BE2C (cell line): Measurements from ENCODE around the gene EIF3J.

ENCODE experiments used
- DNase-seq: peaks from one replicate; pipeline ENCODE4 v3.0.0-alpha.2; 2020
- H3K27me3 ChIP-seq: fragments of 250-450 bp; sonication (Bioruptor Pico); 2 replicates; pipeline ENCODE4 v1.5.1; 2020; ENCODE audit warnings: mild to moderate bottlenecking
- H3K36me3 ChIP-seq: fragments of 250-450 bp; sonication (Bioruptor Pico); 2 replicates; pipeline ENCODE4 v1.5.1; 2020; ENCODE audit warnings: mild to moderate bottlenecking
- H3K4me1 ChIP-seq: fragments of 250-450 bp; sonication (Bioruptor Pico); 2 replicates; pipeline ENCODE4 v1.5.1; 2020
- H3K4me3 ChIP-seq: 2 replicates; pipeline ENCODE4 v1.5.1; 2011; ENCODE audit warnings: low read depth, low read length
- H3K9me3 ChIP-seq: fragments of 250-450 bp; sonication (Bioruptor Pico); 2 replicates; pipeline ENCODE4 v1.5.1; 2020
- CTCF ChIP-seq: IDR thresholded peaks from 2 replicates; pipeline ENCODE4 v1.5.1; 2012; ENCODE audit warnings: mild to moderate bottlenecking, low read depth, low read length

Gene EIF3J

GRCh38 chr15:44595656-44596510 is 58.9 kb downstream of the EIF3J start:
- Histone ChIP-seq H3K36me3 (peaks cover 34% of the 10 kb centered on the region), H3K4me3 (no peak overlapping the region), H3K4me1 (no peaks in the 10 kb centered on the region), H3K27me3 (no peaks in the 10 kb centered on the region), H3K9me3 (no peaks in the 10 kb centered on the region)
- no peak for TF ChIP-seq CTCF
- DNase-seq: no peak

- Histone ChIP-seq H3K9me3 (no peaks in the 10 kb centered on the region), H3K4me3 (no peak overlapping the region), H3K4me1 (no peaks in the 10 kb centered on the region), H3K27me3 (no peaks in the 10 kb centered on the region), H3K36me3 (peaks cover 28% of the 10 kb centered on the region)
- DNase-seq: no peak
- no peak for TF ChIP-seq CTCF
These were observed 59.6 kb downstream of the EIF3J start for GRCh38 chr15:44596511-44597010.

GRCh38 chr15:44598066-44598465 is 61.1 kb downstream of the EIF3J start:
- DNase-seq: no peak
- H3K9me3 ChIP-seq: no peaks in the 10 kb centered on the region
- TF ChIP-seq CTCF: no peak
- peaks cover 27% of the 10 kb centered on the region for H3K36me3 ChIP-seq
- H3K27me3 ChIP-seq: no peaks in the 10 kb centered on the region
- H3K4me3 ChIP-seq: no peak overlapping the region
- no peaks in the 10 kb centered on the region for H3K4me1 ChIP-seq

- no peaks in the 10 kb centered on the region for H3K9me3 ChIP-seq
- H3K27me3 ChIP-seq: no peaks in the 10 kb centered on the region
- no peaks in the 10 kb centered on the region for H3K4me1 ChIP-seq
- DNase-seq: no peak
- no peak for TF ChIP-seq CTCF
- H3K36me3 ChIP-seq: peaks cover 24% of the 10 kb centered on the region
- H3K4me3 ChIP-seq: no peak overlapping the region
These were observed 61.9 kb downstream of the EIF3J start for GRCh38 chr15:44598892-44599291.

- no peaks in the 10 kb centered on the region for H3K27me3 ChIP-seq
- no peaks in the 10 kb centered on the region for H3K9me3 ChIP-seq
- no peak overlapping the region for H3K4me3 ChIP-seq
- no peaks in the 10 kb centered on the region for H3K4me1 ChIP-seq
- TF ChIP-seq CTCF: no peak
- peaks cover 17% of the 10 kb centered on the region for H3K36me3 ChIP-seq
- no peak for DNase-seq
These were observed 66.2 kb downstream of the EIF3J start for GRCh38 chr15:44603126-44603525.

GRCh38 chr15:44606740-44607139 is 69.8 kb downstream of the EIF3J start:
- TF ChIP-seq CTCF: no peak
- no peaks in the 10 kb centered on the region for H3K9me3 ChIP-seq

More at GRCh38 chr15:44606740-44607139, 69.8 kb downstream of the EIF3J start:
- Histone ChIP-seq H3K27me3 (no peaks in the 10 kb centered on the region), H3K36me3 (peaks cover 20% of the 10 kb centered on the region), H3K4me3 (no peak overlapping the region), H3K4me1 (no peaks in the 10 kb centered on the region)
- no peak for DNase-seq
